ENCODE data around the gene LRRTM3.

Gene LRRTM3

GRCh38 chr10:66951896-66952295, 26.1 kb downstream of the LRRTM3 start:
- no peak for TF ChIP-seq CTCF (conservative IDR thresholded peaks at IDR 0.05; ENCODE audit: low read length)
- DNase-seq (ENCODE audit: low read depth) = no peak
- no peak overlapping the region for H3K4me3 ChIP-seq (ENCODE audit: low read length)

- no peak overlapping the region for H3K4me3 ChIP-seq (ENCODE audit: low read length)
- DNase-seq (ENCODE audit: low read depth) = no peak
- TF ChIP-seq CTCF (conservative IDR thresholded peaks at IDR 0.05; ENCODE audit: low read length) = no peak
Observed at GRCh38 chr10:66958466-66958865, 32.6 kb downstream of the LRRTM3 start.

DNA sequence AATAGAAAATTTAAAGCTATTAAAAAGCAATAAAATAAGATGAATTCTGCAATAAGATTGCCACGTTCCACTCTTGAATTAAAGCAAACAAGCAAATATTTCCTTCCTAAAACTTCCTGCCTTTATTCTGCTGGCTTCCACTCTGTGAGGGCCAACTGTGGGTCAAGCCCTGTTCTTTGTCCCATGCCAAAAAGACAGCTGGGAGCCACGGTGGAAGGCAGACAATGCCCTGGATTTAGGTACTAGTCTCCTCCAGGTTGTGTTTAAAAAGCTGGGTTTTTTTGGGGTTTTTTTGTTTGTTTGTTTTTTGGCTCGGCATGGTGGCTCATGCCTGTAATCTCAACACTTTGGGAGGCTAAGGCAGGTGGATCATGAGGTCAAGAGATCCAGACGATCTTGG, 39.1 kb downstream of the LRRTM3 start:
- TF ChIP-seq CTCF (conservative IDR thresholded peaks at IDR 0.05; ENCODE audit: low read length) = no peak
- no peak overlapping the region for H3K4me3 ChIP-seq (ENCODE audit: low read length)
- DNase-seq (ENCODE audit: low read depth) = no peak

DNA sequence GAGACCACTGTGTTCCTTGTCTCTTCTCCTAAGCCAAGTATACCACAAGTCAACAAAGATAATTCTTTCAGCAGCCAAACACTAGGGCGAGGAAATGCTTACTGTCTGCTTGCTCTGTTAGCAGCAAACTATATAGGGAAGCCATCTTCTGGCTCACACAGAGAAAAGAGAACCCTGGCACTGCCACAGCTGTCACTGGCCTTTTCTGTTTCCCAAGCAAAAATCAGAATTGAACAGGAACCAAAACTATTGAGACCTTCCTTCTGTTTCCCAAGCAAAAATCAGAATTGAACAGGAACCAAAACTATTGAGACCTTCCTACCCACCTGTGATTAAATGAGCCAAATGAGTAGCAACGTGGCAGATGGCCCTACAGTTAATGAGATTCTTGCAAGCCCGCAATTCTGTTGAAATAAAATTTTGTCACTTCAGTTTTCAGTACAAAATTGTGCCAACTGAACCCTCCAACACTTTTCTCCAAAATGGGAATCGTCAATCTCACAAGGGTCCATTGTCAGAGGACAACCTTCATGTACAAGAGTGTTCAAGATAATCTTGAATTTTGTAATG, 54.5 kb downstream of the LRRTM3 start:
- TF ChIP-seq CTCF (conservative IDR thresholded peaks at IDR 0.05; ENCODE audit: low read length) = no peak
- no peak overlapping the region for H3K4me3 ChIP-seq (ENCODE audit: low read length)
- no peak for DNase-seq (ENCODE audit: low read depth)

DNA sequence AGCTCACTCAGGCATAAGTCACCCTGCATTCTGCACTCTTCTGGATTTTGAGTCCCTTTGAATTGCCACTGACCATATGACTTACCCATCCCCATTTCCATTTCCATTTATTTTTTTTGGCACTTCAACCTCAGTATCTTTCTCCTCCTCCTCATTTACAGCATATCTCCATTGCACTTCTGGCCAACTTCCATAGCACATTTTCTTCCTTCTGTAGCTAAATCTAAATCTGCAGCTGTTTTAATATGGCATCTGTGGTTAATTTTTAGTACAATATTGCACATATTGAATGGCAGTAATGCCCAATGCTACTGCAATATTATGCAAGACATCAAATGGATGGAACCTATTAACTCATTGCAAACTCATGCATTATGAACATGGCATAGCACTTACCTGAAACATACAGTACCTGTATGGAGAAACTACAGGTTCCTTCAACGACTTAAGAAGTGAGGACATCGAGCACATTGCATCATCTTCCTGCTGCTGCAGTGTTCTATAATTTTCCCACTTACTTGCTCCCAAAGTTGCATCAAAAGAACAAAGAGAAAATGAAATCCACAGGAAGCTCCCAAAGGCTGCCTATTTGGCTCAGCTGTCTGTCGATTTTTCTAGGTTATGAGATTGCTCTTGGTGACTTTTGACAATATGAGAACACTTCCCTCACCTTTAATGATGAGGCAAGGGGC, 55.7 kb downstream of the LRRTM3 start:
- H3K4me3 ChIP-seq (ENCODE audit: low read length) = no peak overlapping the region
- no peak for TF ChIP-seq CTCF (conservative IDR thresholded peaks at IDR 0.05; ENCODE audit: low read length)
- no peak for DNase-seq (ENCODE audit: low read depth)

GRCh38 chr10:66982053-66982420, 56.2 kb downstream of the LRRTM3 start:
- DNase-seq (ENCODE audit: low read depth) = no peak
- no peak overlapping the region for H3K4me3 ChIP-seq (ENCODE audit: low read length)
- TF ChIP-seq CTCF (conservative IDR thresholded peaks at IDR 0.05; ENCODE audit: low read length) = no peak

GRCh38 chr10:66982792-66983474, 57.1 kb downstream of the LRRTM3 start:
- DNase-seq (ENCODE audit: low read depth) = no peak
- TF ChIP-seq CTCF (conservative IDR thresholded peaks at IDR 0.05; ENCODE audit: low read length) = no peak

More at GRCh38 chr10:66982792-66983474, 57.1 kb downstream of the LRRTM3 start:
- H3K4me3 ChIP-seq (ENCODE audit: low read length) = no peak overlapping the region
